Ecto neural progenitor cell (in vitro differentiated cells): ENCODE data around the gene KCNMA1.
"Not testable (repeated sequence)": the region's sequence is repeated elsewhere in the genome, so short reads cannot be mapped to it uniquely, and the experiment has no call there.

Source experiments
- DNase-seq: peaks from one replicate; pipeline ENCODE4 v3.0.0-alpha.2; 2018; ENCODE audit warnings: low spot score

The KCNMA1 gene

GRCh38 chr10:77368006-77368405 lies 269.6 kb downstream of the KCNMA1 start:
- DNase-seq, result no peak

DNA sequence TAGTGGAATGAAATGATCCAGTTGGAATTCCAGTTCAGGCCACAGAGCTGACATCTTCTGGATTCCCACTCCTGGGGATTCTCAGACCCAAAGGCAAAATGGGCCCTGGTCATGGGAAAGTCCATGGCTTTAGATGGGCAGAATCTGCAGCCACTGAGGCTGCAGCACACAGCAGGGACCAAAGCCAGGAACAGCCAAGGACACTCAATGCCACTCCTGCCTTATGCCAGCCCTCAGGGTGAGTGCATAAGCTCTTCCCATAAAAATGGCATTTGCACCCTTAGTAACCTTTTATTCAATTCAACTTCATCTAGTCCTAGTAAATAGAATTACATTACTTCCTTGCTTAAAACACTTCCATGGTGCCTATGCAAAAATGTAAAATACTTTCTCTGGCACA lies 274.4 kb downstream of the KCNMA1 start:
- DNase-seq, result no peak

DNA sequence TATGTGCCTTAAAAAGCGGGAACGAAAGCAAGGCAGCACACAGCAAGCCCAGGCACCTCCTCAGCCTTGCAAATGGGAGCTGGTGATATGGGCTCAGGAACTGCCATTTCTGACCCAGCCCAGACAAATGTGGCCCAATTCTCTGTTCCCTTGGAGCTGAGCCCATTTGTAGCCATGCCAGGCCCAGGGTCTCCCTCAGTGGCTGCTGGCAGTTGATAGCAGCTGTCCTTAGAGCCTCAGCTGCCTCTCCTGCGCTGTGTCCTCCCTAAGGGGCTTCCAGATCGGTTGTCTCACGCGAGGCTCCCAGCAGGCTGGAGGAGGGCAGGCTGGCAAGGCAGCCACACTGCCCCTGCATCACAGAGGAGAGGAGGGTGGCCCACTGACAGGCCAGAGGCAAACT lies 275.8 kb downstream of the KCNMA1 start:
- no peak for DNase-seq

GRCh38 chr10:77361426-77361825 lies 276.2 kb downstream of the KCNMA1 start:
- no peak for DNase-seq

- DNase-seq, result no peak
Observed at GRCh38 chr10:77360835-77361234, 276.8 kb downstream of the KCNMA1 start.

DNA sequence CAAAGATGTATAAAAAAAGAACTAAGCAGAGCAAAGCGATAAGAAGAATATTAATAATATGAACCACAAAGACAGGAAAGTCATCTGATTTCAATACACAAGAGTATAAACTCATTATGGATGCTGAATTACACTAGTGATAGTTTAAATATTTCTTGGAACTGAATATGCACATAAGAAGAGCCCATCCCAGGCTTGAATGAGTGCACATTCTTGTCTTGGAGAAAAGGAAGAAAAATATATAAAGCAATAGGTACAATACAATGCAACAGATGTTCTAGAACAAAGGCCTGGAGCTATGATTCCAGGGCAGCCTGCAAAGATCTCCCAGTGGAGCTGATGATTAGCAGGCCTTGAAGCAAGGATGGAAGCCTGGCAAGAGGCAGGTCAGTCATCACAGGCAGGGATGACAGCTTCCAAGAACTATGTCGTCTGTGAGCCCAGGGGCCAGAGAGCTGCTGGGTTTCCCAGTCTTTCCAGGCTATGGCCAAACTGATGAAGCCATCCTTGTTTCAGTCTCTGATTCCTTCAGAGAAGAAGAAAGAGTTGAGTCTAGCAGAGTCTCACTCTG lies 277.6 kb downstream of the KCNMA1 start:
- DNase-seq, result no peak

DNA sequence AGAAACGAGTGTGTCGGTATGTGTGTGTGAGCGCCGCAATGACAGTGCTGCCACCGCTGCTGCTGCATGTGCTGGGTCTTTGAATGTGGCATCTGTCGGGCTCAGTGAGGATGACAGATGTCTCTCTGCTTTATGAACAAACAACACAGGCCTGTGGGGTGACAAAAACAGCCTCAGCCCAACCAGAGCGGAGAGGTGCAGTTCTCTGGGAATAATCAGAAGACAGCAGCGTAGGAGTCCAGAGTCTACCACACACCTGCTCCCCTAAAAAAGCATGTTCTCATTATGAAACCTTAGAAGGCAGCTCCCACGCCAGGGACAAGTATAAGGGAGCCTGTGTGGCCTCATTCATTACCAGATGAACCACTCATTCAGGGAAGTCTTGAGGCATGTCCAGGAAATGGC lies 278.3 kb downstream of the KCNMA1 start:
- no peak for DNase-seq

DNA sequence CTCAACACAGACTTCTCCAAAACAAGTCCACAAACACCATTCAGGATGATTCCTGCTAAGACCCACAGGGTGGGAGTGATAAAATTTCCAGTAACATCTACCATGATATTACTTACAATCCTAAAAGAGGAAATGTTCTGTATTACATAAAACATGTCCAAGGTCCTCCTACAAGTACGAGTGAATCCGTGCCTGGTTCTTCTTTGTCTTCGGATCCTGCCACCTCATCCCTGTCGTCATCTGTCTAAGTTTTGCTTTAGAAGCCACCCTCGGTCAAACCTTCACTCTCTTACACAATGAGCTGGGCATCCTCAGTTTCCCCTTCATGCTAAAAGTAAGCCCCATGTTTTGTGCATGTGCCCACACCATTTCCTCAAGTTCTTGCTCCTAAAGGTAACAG lies 279.0 kb downstream of the KCNMA1 start:
- no peak for DNase-seq

GRCh38 chr10:77357611-77358310 lies 279.8 kb downstream of the KCNMA1 start:
- no peak for DNase-seq

GRCh38 chr10:77357185-77357584 lies 280.4 kb downstream of the KCNMA1 start:
- no peak for DNase-seq

- no peak for DNase-seq
Observed at GRCh38 chr10:77355844-77356243, 281.8 kb downstream of the KCNMA1 start.

- DNase-seq, result no peak
Observed at GRCh38 chr10:77351386-77351785, 286.2 kb downstream of the KCNMA1 start.

DNA sequence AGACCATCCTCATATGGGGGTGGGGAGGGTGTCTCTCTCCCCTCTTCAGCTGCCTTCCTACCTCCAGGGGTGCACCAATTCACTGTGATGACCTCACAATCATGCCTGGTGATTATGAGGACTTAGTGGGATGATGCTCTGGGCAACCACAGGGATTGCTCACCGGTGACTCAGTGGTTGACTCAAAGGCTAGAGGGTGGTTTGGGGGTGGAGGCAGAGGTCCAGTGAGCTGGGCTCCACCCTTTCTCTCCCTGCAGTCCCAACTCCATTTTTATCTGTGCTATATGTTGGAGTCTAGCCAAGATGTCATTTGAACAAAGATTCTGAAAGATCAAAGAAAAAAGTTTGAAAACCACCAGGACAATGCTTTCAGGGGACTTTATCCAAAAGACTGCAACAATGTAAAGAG lies 286.9 kb downstream of the KCNMA1 start:
- DNase-seq, result no peak

GRCh38 chr10:77350134-77350533 lies 287.5 kb downstream of the KCNMA1 start:
- DNase-seq, result no peak

DNA sequence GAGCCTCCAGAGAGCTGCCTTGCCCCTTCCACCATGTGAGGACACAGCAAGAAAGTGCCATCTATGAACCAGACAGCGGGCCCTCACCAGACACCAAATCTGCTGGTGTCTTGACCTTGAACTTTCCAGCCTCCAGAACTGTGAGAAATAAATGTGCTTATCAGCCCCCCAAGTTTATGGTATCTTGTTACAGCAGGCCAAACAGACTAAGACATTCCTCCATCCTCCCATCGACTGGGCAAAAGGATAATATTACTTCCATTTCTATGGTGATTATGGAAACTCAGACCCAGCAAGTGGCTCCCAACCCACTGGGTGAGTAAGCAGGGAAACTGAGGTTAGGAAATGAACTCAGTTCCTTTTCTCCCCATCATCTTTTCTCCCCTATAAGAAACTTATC lies 288.4 kb downstream of the KCNMA1 start:
- DNase-seq, result no peak

- DNase-seq, result no peak
Observed at GRCh38 chr10:77348751-77349150, 288.9 kb downstream of the KCNMA1 start.

- DNase-seq, result no peak
Observed at GRCh38 chr10:77348082-77348481, 289.5 kb downstream of the KCNMA1 start.

DNA sequence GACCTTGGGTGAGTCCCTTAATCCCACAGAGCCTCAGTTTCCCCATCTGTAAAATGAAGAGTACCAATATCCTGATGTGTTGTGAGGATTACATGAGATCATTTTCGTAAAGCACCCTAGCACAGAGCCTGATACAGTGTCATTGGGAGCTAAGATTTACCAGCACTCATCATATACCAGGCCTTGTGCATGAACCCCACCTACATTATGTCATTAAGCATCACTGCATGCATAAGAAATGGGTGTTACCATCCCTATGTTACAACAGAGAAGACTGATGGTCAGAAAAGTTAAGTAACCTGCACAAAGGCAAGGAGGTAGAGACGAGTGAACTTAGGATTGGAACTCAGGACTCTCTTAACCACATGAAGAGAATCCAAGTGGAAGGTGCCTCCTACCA lies 290.6 kb downstream of the KCNMA1 start:
- no peak for DNase-seq

- no peak for DNase-seq
Observed at GRCh38 chr10:77341055-77341454, 296.6 kb downstream of the KCNMA1 start.

DNA sequence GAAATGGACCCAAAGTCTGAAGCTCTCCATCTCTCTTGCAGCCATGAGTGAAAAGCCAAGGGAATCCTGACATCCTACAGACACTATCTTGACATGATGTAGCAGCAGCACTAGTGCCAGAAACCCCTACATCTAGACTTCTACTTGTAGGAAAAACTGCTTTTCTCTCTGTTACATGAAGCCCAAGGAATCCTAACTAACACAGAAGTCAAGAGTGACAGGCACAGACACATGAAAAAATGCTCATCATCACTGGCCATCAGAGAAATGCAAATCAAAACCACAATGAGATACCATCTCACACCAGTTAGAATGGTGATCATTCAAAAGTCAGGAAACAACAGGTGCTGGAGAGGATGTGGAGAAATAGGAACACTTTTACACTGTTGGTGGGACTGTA lies 297.7 kb downstream of the KCNMA1 start:
- not testable (repeated sequence) for DNase-seq

DNA sequence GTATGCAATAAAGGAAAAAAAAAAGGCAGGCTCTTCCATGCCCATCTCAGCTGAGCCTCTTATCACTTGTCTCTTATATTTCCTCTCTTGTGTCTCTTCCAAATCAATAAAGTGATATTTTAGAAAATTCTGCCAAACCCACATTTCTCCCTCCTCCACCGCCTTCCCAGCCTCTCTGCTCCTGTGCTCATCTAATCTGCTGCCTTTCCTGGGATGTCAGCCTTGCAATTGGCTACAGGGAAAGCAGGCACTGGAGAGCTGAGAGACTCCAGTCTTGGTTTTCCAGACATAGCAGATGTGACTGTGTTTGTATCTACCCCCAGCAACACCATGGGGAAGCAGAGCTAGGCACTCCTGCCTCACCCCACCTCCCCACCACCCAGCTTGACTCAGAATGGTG lies 298.4 kb downstream of the KCNMA1 start:
- DNase-seq, result no peak

DNA sequence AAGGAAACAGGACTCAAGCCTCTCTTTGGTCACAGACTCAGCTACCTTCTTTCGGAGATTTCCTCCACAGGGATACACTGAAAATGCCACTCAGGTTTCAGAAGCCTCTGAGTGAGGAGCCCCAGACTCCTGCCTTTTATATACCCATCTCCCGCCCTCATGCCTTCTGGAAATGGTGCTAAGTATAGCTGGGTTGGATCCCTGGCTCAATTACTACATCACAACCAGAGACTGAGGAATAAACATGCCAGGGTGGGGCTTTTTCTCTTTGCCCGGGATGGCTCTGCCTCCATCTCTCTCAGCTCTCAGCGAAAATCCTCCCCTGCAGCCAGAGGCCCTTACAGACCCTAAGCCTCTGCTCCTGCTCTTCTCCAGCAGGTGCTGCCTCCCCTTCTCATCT lies 299.5 kb downstream of the KCNMA1 start:
- no peak for DNase-seq

GRCh38 chr10:77334501-77334900 lies 303.1 kb downstream of the KCNMA1 start:
- no peak for DNase-seq
